ENCODE results near the gene CPT1B.
A peak's percentile ranks its signal among the peaks of the same experiment; 100 is the strongest.

DNA sequence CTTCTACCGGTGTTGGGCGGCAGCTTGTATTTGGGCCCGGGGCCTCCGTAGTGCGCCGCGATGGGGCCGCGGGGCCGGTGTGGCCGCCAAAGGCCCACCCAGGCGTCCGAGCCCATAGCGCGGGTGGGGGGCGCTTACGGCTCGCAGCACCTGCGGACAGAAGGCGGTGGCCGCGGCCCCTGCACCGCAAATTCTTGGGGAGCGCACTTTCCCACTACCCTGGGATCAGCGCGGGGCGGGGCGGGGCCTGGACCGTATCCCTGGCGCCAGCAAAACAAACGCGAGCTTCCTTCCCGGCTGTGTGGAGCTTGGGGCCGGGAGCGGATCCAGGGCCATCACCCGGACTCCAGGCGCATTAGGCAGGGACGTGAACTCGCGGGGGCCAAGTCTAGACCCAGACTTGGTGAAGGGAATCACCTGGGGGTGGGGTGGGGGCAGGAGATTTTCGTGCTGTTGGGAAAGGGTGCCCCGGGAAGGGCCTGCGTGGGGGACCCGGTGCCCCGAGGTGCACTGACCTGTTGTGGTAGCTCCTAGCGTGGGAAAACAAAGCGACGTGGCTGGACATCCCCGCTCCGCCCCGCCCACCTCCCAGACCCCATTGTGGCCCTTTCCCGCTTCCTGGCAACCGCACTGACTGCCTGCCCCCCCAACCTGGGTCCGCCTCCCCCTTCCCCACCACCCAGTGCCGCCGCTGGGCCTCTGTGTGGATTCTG is 46.1 kb downstream of the CPT1B start:
- TF ChIP-seq EZH2phosphoT487 (IDR thresholded peaks at IDR 0.05; ENCODE audit: unreplicated experiment) (no peak), POLR2AphosphoS5 (IDR thresholded peaks at IDR 0.05; ENCODE audit: low read depth) (no peak), EZH2 (IDR thresholded peaks at IDR 0.05; ENCODE audit: low read depth, unreplicated experiment) (peak; percentile 57), CREB1 (CRISPR knock-in tag; IDR thresholded peaks at IDR 0.05; ENCODE audit: low read depth) (no peak), STAT1 (IDR thresholded peaks at IDR 0.05; ENCODE audit: unreplicated experiment) (no peak), JUNB (IDR thresholded peaks at IDR 0.05; ENCODE audit: unreplicated experiment) (no peak), NANOG (IDR thresholded peaks at IDR 0.05; ENCODE audit: borderline replicate concordance) (no peak)
- TF ChIP-seq, protein P1, sequence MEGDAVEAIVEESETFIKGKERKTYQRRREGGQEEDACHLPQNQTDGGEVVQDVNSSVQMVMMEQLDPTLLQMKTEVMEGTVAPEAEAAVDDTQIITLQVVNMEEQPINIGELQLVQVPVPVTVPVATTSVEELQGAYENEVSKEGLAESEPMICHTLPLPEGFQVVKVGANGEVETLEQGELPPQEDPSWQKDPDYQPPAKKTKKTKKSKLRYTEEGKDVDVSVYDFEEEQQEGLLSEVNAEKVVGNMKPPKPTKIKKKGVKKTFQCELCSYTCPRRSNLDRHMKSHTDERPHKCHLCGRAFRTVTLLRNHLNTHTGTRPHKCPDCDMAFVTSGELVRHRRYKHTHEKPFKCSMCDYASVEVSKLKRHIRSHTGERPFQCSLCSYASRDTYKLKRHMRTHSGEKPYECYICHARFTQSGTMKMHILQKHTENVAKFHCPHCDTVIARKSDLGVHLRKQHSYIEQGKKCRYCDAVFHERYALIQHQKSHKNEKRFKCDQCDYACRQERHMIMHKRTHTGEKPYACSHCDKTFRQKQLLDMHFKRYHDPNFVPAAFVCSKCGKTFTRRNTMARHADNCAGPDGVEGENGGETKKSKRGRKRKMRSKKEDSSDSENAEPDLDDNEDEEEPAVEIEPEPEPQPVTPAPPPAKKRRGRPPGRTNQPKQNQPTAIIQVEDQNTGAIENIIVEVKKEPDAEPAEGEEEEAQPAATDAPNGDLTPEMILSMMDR (conservative IDR thresholded peaks at IDR 0.05; ENCODE audit: low read depth in 2 of 2): no peak
- TF ChIP-seq, protein P2, sequence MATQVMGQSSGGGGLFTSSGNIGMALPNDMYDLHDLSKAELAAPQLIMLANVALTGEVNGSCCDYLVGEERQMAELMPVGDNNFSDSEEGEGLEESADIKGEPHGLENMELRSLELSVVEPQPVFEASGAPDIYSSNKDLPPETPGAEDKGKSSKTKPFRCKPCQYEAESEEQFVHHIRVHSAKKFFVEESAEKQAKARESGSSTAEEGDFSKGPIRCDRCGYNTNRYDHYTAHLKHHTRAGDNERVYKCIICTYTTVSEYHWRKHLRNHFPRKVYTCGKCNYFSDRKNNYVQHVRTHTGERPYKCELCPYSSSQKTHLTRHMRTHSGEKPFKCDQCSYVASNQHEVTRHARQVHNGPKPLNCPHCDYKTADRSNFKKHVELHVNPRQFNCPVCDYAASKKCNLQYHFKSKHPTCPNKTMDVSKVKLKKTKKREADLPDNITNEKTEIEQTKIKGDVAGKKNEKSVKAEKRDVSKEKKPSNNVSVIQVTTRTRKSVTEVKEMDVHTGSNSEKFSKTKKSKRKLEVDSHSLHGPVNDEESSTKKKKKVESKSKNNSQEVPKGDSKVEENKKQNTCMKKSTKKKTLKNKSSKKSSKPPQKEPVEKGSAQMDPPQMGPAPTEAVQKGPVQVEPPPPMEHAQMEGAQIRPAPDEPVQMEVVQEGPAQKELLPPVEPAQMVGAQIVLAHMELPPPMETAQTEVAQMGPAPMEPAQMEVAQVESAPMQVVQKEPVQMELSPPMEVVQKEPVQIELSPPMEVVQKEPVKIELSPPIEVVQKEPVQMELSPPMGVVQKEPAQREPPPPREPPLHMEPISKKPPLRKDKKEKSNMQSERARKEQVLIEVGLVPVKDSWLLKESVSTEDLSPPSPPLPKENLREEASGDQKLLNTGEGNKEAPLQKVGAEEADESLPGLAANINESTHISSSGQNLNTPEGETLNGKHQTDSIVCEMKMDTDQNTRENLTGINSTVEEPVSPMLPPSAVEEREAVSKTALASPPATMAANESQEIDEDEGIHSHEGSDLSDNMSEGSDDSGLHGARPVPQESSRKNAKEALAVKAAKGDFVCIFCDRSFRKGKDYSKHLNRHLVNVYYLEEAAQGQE (IDR thresholded peaks at IDR 0.05; ENCODE audit: unreplicated experiment): no peak
- TF ChIP-seq, protein P3, sequence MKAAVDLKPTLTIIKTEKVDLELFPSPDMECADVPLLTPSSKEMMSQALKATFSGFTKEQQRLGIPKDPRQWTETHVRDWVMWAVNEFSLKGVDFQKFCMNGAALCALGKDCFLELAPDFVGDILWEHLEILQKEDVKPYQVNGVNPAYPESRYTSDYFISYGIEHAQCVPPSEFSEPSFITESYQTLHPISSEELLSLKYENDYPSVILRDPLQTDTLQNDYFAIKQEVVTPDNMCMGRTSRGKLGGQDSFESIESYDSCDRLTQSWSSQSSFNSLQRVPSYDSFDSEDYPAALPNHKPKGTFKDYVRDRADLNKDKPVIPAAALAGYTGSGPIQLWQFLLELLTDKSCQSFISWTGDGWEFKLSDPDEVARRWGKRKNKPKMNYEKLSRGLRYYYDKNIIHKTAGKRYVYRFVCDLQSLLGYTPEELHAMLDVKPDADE (IDR thresholded peaks at IDR 0.05): no peak

Data from GM23338 (cell line).